Measurements from ENCODE around the gene NAT9.

The NAT9 gene

DNA sequence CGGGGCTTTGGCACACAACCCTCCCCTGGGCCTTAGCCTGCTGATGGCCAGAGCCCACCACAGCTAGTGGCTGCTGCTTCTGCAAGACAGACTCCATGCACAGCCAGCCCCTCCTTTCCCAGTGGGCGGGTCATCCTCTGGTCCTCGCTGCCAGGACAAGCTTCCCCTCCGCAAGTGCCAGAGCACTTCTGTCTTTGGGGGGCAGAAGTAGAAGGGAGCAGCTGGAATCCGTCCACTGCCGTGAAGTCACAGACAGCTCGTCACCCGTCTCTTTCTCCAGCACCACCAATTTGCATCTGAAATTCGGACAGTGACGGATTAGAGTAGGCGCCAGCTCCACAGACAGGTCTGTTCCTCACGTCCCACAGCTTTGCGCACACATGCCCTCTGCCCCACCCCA, 31.3 kb upstream of the NAT9 start:
- no peaks in the 10 kb centered on the region for H3K36me3 ChIP-seq (ENCODE audit: control insufficient read depth, insufficient read depth, low read length)
- H2AK5ac ChIP-seq (ENCODE audit: low read length) = no peak overlapping the region
- H2BK120ac ChIP-seq (ENCODE audit: low read depth, low read length) = no peak overlapping the region
- no peak overlapping the region for H3K4me2 ChIP-seq (ENCODE audit: low read length)
- H3K4ac ChIP-seq (ENCODE audit: low read depth, low read length) = no peak overlapping the region
- no CpG with 5 or more reads among the region's 13 CpGs for WGBS (ENCODE audit: extremely low coverage, insufficient coverage, low lambda C conversion rate)
- H4K8ac ChIP-seq (ENCODE audit: low read depth, low read length) = no peak overlapping the region
- H3K79me1 ChIP-seq (ENCODE audit: low read length) = no peaks in the 10 kb centered on the region
- H3K56ac ChIP-seq (ENCODE audit: low read length) = no peak overlapping the region
- H2BK5ac ChIP-seq (ENCODE audit: low read length) = no peak overlapping the region
- H3K23ac ChIP-seq (ENCODE audit: low read length) = no peak overlapping the region
- H4K5ac ChIP-seq (ENCODE audit: low read length) = no peak overlapping the region
- no peak overlapping the region for H2BK15ac ChIP-seq (replicated peaks; ENCODE audit: low read depth)
- H3K79me2 ChIP-seq (ENCODE audit: control insufficient read depth, insufficient read depth, low read length) = no peaks in the 10 kb centered on the region
- H3K9ac ChIP-seq (ENCODE audit: low read length) = no peak overlapping the region
- H3K18ac ChIP-seq (ENCODE audit: low read length) = no peak overlapping the region
- no peak overlapping the region for H3K4me3 ChIP-seq (ENCODE audit: low read length)
- no peaks in the 10 kb centered on the region for H3K4me1 ChIP-seq (ENCODE audit: control insufficient read depth, low read depth, low read length)
- H3K27ac ChIP-seq (ENCODE audit: low read depth, low read length) = no peak overlapping the region
- H3K27me3 ChIP-seq (ENCODE audit: insufficient read depth, low read length, poor library complexity) = no peaks in the 10 kb centered on the region
- no peak for DNase-seq

DNA sequence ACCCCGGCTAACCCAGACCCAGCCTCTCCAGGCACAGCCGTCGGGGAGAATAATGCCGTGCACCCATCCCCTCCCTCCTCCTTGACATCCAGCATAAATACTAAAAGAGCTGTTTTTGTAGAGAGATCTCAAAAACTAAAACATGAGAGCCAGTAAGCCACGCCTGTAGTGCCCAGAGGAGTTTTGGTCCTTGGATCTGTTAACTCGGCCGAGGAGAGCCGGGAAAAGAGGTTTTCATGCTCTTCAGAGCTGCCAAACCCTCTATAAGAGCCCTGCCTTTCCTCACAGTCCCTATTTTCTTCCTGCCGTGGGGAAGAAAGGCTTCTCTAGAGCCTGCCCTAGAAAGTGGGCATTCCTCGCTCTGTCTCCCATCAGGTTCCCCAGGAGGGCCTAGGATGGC, 30.2 kb upstream of the NAT9 start:
- Histone ChIP-seq H2BK120ac (ENCODE audit: low read depth, low read length) (no peak overlapping the region), H3K36me3 (ENCODE audit: control insufficient read depth, insufficient read depth, low read length) (no peaks in the 10 kb centered on the region), H3K4me3 (ENCODE audit: low read length) (no peak overlapping the region), H2AK5ac (ENCODE audit: low read length) (no peak overlapping the region), H2BK5ac (ENCODE audit: low read length) (no peak overlapping the region), H3K27ac (ENCODE audit: low read depth, low read length) (no peak overlapping the region), H3K79me1 (ENCODE audit: low read length) (no peaks in the 10 kb centered on the region), H2BK15ac (replicated peaks; ENCODE audit: low read depth) (no peak overlapping the region), H3K4me2 (ENCODE audit: low read length) (no peak overlapping the region), H4K8ac (ENCODE audit: low read depth, low read length) (no peak overlapping the region), H3K9ac (ENCODE audit: low read length) (no peak overlapping the region), H4K5ac (ENCODE audit: low read length) (no peak overlapping the region), H3K4me1 (ENCODE audit: control insufficient read depth, low read depth, low read length) (no peaks in the 10 kb centered on the region), H3K23ac (ENCODE audit: low read length) (no peak overlapping the region), H3K4ac (ENCODE audit: low read depth, low read length) (no peak overlapping the region), H3K56ac (ENCODE audit: low read length) (no peak overlapping the region), H3K18ac (ENCODE audit: low read length) (no peak overlapping the region), H3K79me2 (ENCODE audit: control insufficient read depth, insufficient read depth, low read length) (no peaks in the 10 kb centered on the region), H3K27me3 (ENCODE audit: insufficient read depth, low read length, poor library complexity) (no peaks in the 10 kb centered on the region)
- WGBS (ENCODE audit: extremely low coverage, insufficient coverage, low lambda C conversion rate) = no CpG with 5 or more reads among the region's 10 CpGs
- DNase-seq = no peak

DNA sequence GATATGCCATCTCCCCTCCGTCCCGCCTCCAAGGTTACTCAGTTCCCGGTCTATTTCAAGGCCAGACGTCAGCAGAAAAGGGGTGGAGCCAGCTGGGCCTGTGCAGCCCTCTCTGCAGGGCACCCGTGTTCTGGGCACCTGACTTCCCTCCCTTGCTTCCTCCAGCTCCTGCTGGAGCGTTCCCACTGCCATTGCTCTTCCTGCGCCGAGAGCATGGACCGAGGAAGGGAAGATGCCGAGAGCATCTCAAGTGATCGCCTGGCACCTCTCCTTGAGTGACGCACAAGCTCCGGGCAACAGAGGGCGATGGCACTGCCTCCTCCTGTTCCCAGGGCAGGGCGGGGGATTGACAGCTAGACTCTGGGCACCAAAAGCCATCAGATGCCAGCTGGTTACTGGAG, 29.4 kb upstream of the NAT9 start:
- H2AK5ac ChIP-seq (ENCODE audit: low read length) = no peak overlapping the region
- no peak overlapping the region for H3K9ac ChIP-seq (ENCODE audit: low read length)
- no peak overlapping the region for H4K5ac ChIP-seq (ENCODE audit: low read length)
- H2BK15ac ChIP-seq (replicated peaks; ENCODE audit: low read depth) = no peak overlapping the region
- no peaks in the 10 kb centered on the region for H3K79me2 ChIP-seq (ENCODE audit: control insufficient read depth, insufficient read depth, low read length)
- H4K8ac ChIP-seq (ENCODE audit: low read depth, low read length) = no peak overlapping the region
- H3K56ac ChIP-seq (ENCODE audit: low read length) = no peak overlapping the region
- H3K4ac ChIP-seq (ENCODE audit: low read depth, low read length) = no peak overlapping the region
- no peak overlapping the region for H3K18ac ChIP-seq (ENCODE audit: low read length)
- no peaks in the 10 kb centered on the region for H3K79me1 ChIP-seq (ENCODE audit: low read length)
- no peak overlapping the region for H2BK120ac ChIP-seq (ENCODE audit: low read depth, low read length)
- H3K23ac ChIP-seq (ENCODE audit: low read length) = no peak overlapping the region
- no peaks in the 10 kb centered on the region for H3K27me3 ChIP-seq (ENCODE audit: insufficient read depth, low read length, poor library complexity)
- H3K4me3 ChIP-seq (ENCODE audit: low read length) = no peak overlapping the region
- DNase-seq = no peak
- no peak overlapping the region for H3K27ac ChIP-seq (ENCODE audit: low read depth, low read length)
- no peaks in the 10 kb centered on the region for H3K4me1 ChIP-seq (ENCODE audit: control insufficient read depth, low read depth, low read length)
- no CpG with 5 or more reads among the region's 15 CpGs for WGBS (ENCODE audit: extremely low coverage, insufficient coverage, low lambda C conversion rate)
- H3K4me2 ChIP-seq (ENCODE audit: low read length) = no peak overlapping the region
- H3K36me3 ChIP-seq (ENCODE audit: control insufficient read depth, insufficient read depth, low read length) = no peaks in the 10 kb centered on the region
- no peak overlapping the region for H2BK5ac ChIP-seq (ENCODE audit: low read length)

DNA sequence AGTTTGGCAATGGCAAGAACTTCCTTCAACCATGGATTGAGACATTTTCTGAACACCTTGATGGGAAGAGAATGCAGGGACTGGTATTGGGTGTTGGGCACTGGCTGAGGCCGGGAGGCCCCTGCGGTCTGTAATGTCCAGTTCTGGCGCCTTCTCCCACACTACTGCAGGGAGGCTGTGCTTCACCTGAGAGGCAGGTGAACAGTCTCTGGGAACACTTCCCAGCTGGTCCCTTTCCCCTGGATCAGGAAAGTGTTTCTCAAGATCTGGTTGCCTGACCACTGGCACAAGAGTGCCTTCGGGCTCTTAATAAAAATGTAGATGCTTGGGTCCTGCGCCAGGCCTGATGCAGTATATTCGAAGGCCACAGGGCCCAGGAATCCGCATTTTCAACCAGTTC, 28.5 kb upstream of the NAT9 start:
- H3K4ac ChIP-seq (ENCODE audit: low read depth, low read length) = no peak overlapping the region
- no peak for DNase-seq
- H2BK120ac ChIP-seq (ENCODE audit: low read depth, low read length) = no peak overlapping the region
- no peaks in the 10 kb centered on the region for H3K36me3 ChIP-seq (ENCODE audit: control insufficient read depth, insufficient read depth, low read length)
- no peak overlapping the region for H3K18ac ChIP-seq (ENCODE audit: low read length)
- no peak overlapping the region for H3K4me2 ChIP-seq (ENCODE audit: low read length)
- no peak overlapping the region for H4K5ac ChIP-seq (ENCODE audit: low read length)
- no peaks in the 10 kb centered on the region for H3K79me1 ChIP-seq (ENCODE audit: low read length)
- H3K23ac ChIP-seq (ENCODE audit: low read length) = no peak overlapping the region
- H3K27ac ChIP-seq (ENCODE audit: low read depth, low read length) = no peak overlapping the region
- H4K8ac ChIP-seq (ENCODE audit: low read depth, low read length) = no peak overlapping the region
- WGBS (ENCODE audit: extremely low coverage, insufficient coverage, low lambda C conversion rate) = no CpG with 5 or more reads among the region's 7 CpGs
- H2BK5ac ChIP-seq (ENCODE audit: low read length) = no peak overlapping the region
- no peaks in the 10 kb centered on the region for H3K27me3 ChIP-seq (ENCODE audit: insufficient read depth, low read length, poor library complexity)
- H3K4me3 ChIP-seq (ENCODE audit: low read length) = no peak overlapping the region
- no peak overlapping the region for H2AK5ac ChIP-seq (ENCODE audit: low read length)
- H3K4me1 ChIP-seq (ENCODE audit: control insufficient read depth, low read depth, low read length) = no peaks in the 10 kb centered on the region
- H2BK15ac ChIP-seq (replicated peaks; ENCODE audit: low read depth) = no peak overlapping the region
- H3K9ac ChIP-seq (ENCODE audit: low read length) = no peak overlapping the region
- H3K56ac ChIP-seq (ENCODE audit: low read length) = no peak overlapping the region
- no peaks in the 10 kb centered on the region for H3K79me2 ChIP-seq (ENCODE audit: control insufficient read depth, insufficient read depth, low read length)

DNA sequence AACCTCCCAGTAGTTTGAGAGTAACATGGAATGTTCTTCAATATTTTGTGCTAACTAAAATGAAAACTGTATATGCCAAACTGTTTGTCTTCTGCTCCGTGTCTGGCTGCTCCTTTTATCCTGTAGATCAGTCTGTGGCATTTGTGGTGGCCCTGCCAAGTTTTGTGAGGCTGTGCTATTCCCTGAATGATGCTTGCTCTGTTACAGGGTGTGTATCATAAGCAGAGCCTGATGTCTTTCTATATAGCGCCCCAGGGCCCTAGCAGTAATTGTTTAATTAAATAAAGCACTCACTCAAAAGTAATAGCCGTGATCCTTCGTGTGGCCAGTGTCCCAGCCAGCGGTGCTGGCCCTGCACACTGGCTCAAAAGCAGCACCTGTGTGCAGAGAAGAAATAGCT, 27.8 kb upstream of the NAT9 start:
- no peak overlapping the region for H3K4ac ChIP-seq (ENCODE audit: low read depth, low read length)
- H2AK5ac ChIP-seq (ENCODE audit: low read length) = no peak overlapping the region
- no peak overlapping the region for H3K18ac ChIP-seq (ENCODE audit: low read length)
- no peaks in the 10 kb centered on the region for H3K27me3 ChIP-seq (ENCODE audit: insufficient read depth, low read length, poor library complexity)
- no peaks in the 10 kb centered on the region for H3K79me2 ChIP-seq (ENCODE audit: control insufficient read depth, insufficient read depth, low read length)
- H3K56ac ChIP-seq (ENCODE audit: low read length) = no peak overlapping the region
- no peak overlapping the region for H4K8ac ChIP-seq (ENCODE audit: low read depth, low read length)
- no peaks in the 10 kb centered on the region for H3K4me1 ChIP-seq (ENCODE audit: control insufficient read depth, low read depth, low read length)
- DNase-seq = no peak
- no peak overlapping the region for H2BK120ac ChIP-seq (ENCODE audit: low read depth, low read length)
- no peak overlapping the region for H3K27ac ChIP-seq (ENCODE audit: low read depth, low read length)
- H3K36me3 ChIP-seq (ENCODE audit: control insufficient read depth, insufficient read depth, low read length) = no peaks in the 10 kb centered on the region
- H2BK5ac ChIP-seq (ENCODE audit: low read length) = no peak overlapping the region
- H3K4me3 ChIP-seq (ENCODE audit: low read length) = no peak overlapping the region
- WGBS (ENCODE audit: extremely low coverage, insufficient coverage, low lambda C conversion rate) = no CpG with 5 or more reads among the region's 5 CpGs
- no peak overlapping the region for H3K9ac ChIP-seq (ENCODE audit: low read length)
- H3K79me1 ChIP-seq (ENCODE audit: low read length) = no peaks in the 10 kb centered on the region
- H4K5ac ChIP-seq (ENCODE audit: low read length) = no peak overlapping the region
- no peak overlapping the region for H3K4me2 ChIP-seq (ENCODE audit: low read length)
- H2BK15ac ChIP-seq (replicated peaks; ENCODE audit: low read depth) = no peak overlapping the region
- no peak overlapping the region for H3K23ac ChIP-seq (ENCODE audit: low read length)

DNA sequence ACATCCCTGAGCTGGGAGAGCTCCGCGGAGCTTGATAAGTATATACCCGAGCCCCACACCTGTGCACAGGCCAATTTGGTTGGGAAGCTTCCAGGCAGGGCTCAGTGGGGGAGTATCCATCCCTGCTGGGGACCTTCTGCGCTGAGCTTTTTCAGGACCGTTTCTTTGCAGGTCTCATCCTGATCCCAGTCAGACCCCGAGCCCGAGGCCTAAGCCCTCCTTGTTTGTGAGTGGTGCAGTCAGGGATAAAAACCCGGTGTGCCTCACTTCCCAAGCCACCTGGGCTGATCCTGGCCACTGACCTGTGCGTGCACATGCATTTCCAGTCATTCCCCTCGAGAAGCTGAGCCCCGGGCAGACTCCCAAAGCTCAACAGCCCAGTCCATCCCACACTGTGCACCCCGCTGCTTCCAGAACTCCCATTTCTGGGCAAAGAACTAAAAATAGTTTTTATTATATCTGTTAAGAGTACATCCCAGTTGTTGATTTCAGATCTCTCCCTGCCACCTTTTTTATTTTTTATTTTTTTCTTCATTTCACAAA, 27.3 kb upstream of the NAT9 start:
- H3K4me1 ChIP-seq (ENCODE audit: control insufficient read depth, low read depth, low read length) = no peaks in the 10 kb centered on the region
- H3K36me3 ChIP-seq (ENCODE audit: control insufficient read depth, insufficient read depth, low read length) = no peaks in the 10 kb centered on the region
- H2BK15ac ChIP-seq (replicated peaks; ENCODE audit: low read depth) = no peak overlapping the region

More for the DNA sequence above, 27.3 kb upstream of the NAT9 start:
- no CpG with 5 or more reads among the region's 12 CpGs for WGBS (ENCODE audit: extremely low coverage, insufficient coverage, low lambda C conversion rate)
- no peak overlapping the region for H4K5ac ChIP-seq (ENCODE audit: low read length)
- H3K79me2 ChIP-seq (ENCODE audit: control insufficient read depth, insufficient read depth, low read length) = no peaks in the 10 kb centered on the region
- H2BK5ac ChIP-seq (ENCODE audit: low read length) = no peak overlapping the region
- H3K4ac ChIP-seq (ENCODE audit: low read depth, low read length) = no peak overlapping the region
- no peak overlapping the region for H3K18ac ChIP-seq (ENCODE audit: low read length)
- no peaks in the 10 kb centered on the region for H3K79me1 ChIP-seq (ENCODE audit: low read length)
- no peak overlapping the region for H3K23ac ChIP-seq (ENCODE audit: low read length)
- H3K27me3 ChIP-seq (ENCODE audit: insufficient read depth, low read length, poor library complexity) = no peaks in the 10 kb centered on the region
- H3K4me2 ChIP-seq (ENCODE audit: low read length) = no peak overlapping the region
- no peak overlapping the region for H3K27ac ChIP-seq (ENCODE audit: low read depth, low read length)
- H3K9ac ChIP-seq (ENCODE audit: low read length) = no peak overlapping the region
- DNase-seq = no peak
- no peak overlapping the region for H2BK120ac ChIP-seq (ENCODE audit: low read depth, low read length)
- no peak overlapping the region for H3K56ac ChIP-seq (ENCODE audit: low read length)
- H3K4me3 ChIP-seq (ENCODE audit: low read length) = no peak overlapping the region
- H2AK5ac ChIP-seq (ENCODE audit: low read length) = no peak overlapping the region
- H4K8ac ChIP-seq (ENCODE audit: low read depth, low read length) = no peak overlapping the region
